Lung (tissue), 12 donors: ENCODE measurements around the gene GSAP. TPM values are rescaled to one million over a fixed set of nuclear protein-coding genes. Genes with fewer than 3 reads are reported as not detected.

ENCODE experiments used
- ATAC-seq: fragments of 200-7000 bp; cut with Tn5 transposase; one replicate; pipeline ENCODE4 v1.9.1; 2020; ENCODE audit warnings: moderate number of reproducible peaks; ENCODE audit not compliant: insufficient read depth, low FRiP score
- DNase-seq, 3 donors: peaks; one replicate each; pipeline ENCODE4 v3.0.0-alpha.2; 2013 to 2017
- H3K27ac ChIP-seq, 2 donors: one replicate each; pipeline ENCODE4 v1.5.1; 2013; ENCODE audit warnings: mild to moderate bottlenecking in 2 of 2, moderate library complexity in 2 of 2, control low read depth in 1 of 2, inconsistent platforms in 1 of 2, low read depth in 1 of 2, low read length in 1 of 2
- H3K27me3 ChIP-seq, 3 donors: one replicate each; pipeline ENCODE4 v1.5.1; 2013; ENCODE audit warnings: low read length in 2 of 3; ENCODE audit not compliant: control insufficient read depth in 3 of 3, insufficient read depth in 3 of 3
- H3K36me3 ChIP-seq, 4 donors: one replicate each; pipeline ENCODE4 v1.5.1; 2013; ENCODE audit warnings: low read length in 4 of 4, mild to moderate bottlenecking in 1 of 4, moderate library complexity in 1 of 4; ENCODE audit not compliant: control insufficient read depth in 4 of 4, insufficient read depth in 4 of 4
- H3K4me1 ChIP-seq, 5 donors: one replicate each; pipeline ENCODE4 v1.5.1; 2013; ENCODE audit warnings: low read length in 5 of 5, mild to moderate bottlenecking in 2 of 5, moderate library complexity in 1 of 5; ENCODE audit not compliant: control insufficient read depth in 5 of 5, insufficient read depth in 5 of 5
- H3K4me3 ChIP-seq: one replicate; pipeline ENCODE4 v1.5.1; 2013; ENCODE audit warnings: mild to moderate bottlenecking, control low read depth, moderate library complexity
- H3K9ac ChIP-seq, 2 donors: one replicate each; pipeline ENCODE4 v1.5.1; 2013; ENCODE audit warnings: low read length in 2 of 2, control low read depth in 1 of 2; ENCODE audit not compliant: insufficient read depth in 1 of 2
- H3K9me3 ChIP-seq, 4 donors: one replicate each; pipeline ENCODE4 v1.5.1; 2013; ENCODE audit warnings: low read length in 3 of 4, mild to moderate bottlenecking in 1 of 4, moderate library complexity in 1 of 4; ENCODE audit not compliant: control insufficient read depth in 4 of 4, insufficient read depth in 3 of 4
- WGBS, 2 donors: extraction: QIAGEN DNeasy Blood & Tissue Kit; methylation state at CpG; one replicate each; pipeline ENCODE4 v1.1.7; 2013; 5-methylcytosine and 5-hydroxymethylcytosine counted together
- polyA plus RNA-seq, 2 donors: library from polyadenylated mRNA; stranded (reverse); fragments of 200-250 nt; gene quantifications; one replicate each; pipeline ENCODE4 v1.2.1, GENCODE V29; 2013
- total RNA-seq, 2 donors: library from RNA; depleted of rRNA in 1 of 2; stranded (reverse); fragments of >200 nt in 1 of 2; gene quantifications; one replicate each; pipeline ENCODE4 v1.2.1, GENCODE V29; 2014 to 2021
- TF ChIP-seq, protein P1 (sequence below): IDR thresholded peaks from 2 replicates; pipeline ENCODE4 v1.5.1; 2012; ENCODE audit warnings: mild to moderate bottlenecking; ENCODE audit errors: control extremely low read depth, extremely low read depth
- donor health status: control.
- donor health status: control.
- donor health status: Bipolar disorder and iron deficiency.
- donor health status: healthy.
- donor health status: DM: yes; HTN: yes; CAD: no.

Gene GSAP
- total and polyA plus RNA-seq, 4 donors, result 26.4 to 99.3 (median 57.4) TPM

DNA sequence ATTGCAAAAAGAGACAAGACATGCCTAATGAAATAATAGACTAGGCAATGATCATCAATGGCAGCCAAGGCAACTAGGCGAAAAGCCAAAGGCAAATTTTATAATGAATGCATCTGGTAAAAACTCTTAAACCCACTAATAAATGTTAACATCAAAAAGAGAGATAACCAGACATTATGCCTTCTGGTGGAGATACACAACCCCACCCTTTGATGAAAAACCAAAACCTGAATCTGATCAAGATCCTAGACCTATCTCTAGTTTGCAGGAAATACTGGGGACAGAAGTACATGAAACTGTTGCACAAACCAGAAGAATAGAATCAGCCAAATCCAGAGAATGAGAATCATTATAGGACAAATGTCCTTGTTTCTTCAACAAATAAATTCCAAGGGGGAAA lies 22.0 kb upstream of the GSAP start:
- Histone ChIP-seq H3K36me3 (no peaks in the 10 kb centered on the region), H3K9me3 (no peaks in the 10 kb centered on the region), H3K27me3 (no peaks in the 10 kb centered on the region), H3K4me1 (no peaks in the 10 kb centered on the region), H3K9ac (no peak overlapping the region), H3K4me3 (no peak overlapping the region), H3K27ac (no peak overlapping the region)
- ATAC-seq (no peak), DNase-seq (no peak)
- WGBS, 2 donors, result 98 to 100% methylated on average over 1 of the region's 1 CpG
- TF ChIP-seq, protein P1, sequence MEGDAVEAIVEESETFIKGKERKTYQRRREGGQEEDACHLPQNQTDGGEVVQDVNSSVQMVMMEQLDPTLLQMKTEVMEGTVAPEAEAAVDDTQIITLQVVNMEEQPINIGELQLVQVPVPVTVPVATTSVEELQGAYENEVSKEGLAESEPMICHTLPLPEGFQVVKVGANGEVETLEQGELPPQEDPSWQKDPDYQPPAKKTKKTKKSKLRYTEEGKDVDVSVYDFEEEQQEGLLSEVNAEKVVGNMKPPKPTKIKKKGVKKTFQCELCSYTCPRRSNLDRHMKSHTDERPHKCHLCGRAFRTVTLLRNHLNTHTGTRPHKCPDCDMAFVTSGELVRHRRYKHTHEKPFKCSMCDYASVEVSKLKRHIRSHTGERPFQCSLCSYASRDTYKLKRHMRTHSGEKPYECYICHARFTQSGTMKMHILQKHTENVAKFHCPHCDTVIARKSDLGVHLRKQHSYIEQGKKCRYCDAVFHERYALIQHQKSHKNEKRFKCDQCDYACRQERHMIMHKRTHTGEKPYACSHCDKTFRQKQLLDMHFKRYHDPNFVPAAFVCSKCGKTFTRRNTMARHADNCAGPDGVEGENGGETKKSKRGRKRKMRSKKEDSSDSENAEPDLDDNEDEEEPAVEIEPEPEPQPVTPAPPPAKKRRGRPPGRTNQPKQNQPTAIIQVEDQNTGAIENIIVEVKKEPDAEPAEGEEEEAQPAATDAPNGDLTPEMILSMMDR, result no peak

DNA sequence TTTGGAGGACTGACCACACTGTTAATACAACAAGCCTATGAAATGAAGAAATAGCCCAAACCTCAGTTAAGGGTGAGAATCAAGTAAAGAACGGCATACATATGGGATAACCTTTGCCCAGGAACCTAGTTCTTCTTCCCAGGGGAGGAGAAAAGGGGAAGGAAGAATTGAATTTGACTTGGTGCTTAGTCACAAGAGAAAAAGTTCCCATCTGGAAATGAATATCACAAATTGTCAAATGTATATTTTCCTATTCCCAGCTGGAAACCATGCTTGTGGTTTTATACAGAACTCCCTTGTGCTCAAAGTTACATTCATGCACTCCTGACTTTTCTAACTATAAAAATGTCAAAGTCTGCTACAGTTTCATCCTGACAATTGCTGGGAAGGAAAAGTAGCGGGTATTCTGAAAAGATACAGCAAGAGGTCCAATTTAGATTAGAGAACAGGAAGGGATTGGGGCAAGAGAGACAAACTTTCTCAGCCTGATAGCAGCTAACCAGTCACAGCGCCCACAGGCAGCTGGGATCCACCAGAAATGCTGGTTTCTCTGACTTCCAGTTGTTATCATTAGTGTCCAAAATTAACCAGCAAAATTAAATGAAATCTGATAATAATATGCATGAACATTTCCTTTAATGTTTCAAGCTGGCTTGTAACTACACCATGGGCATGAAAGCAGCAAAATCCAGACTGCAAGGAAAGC lies 18.6 kb upstream of the GSAP start:
- Histone ChIP-seq H3K27me3 (no peaks in the 10 kb centered on the region), H3K4me1 (no peaks in the 10 kb centered on the region), H3K9me3 (no peaks in the 10 kb centered on the region), H3K27ac (no peak overlapping the region), H3K4me3 (no peak overlapping the region), H3K9ac (no peak overlapping the region), H3K36me3 (no peaks in the 10 kb centered on the region)
- 65 to 73% methylated on average over 3 of the region's 3 CpGs for WGBS, 2 donors
- DNase-seq (no peak), ATAC-seq (no peak)
- TF ChIP-seq, protein P1, result no peak

DNA sequence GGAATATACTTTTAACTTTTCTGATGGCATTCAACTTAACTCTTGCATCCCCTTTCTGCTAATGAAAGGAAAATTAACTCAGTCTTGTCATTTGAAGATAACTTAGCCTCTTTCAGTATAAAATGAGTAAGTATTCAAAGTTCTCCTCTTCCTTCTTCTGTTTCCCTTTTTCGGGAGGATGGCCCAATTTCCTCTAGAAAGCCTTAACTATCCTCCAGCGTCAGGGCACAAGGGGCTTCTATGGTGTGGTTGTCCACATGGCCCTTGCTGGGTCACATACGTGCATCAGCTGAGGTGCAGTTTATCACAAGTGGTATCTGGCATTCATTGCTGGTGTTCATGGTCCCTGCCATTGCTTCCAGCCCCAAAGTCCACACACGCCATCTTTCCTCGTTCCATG lies 17.8 kb upstream of the GSAP start:
- Histone ChIP-seq H3K27me3 (no peaks in the 10 kb centered on the region), H3K36me3 (no peaks in the 10 kb centered on the region), H3K4me1 (no peaks in the 10 kb centered on the region), H3K27ac (no peak overlapping the region), H3K9me3 (no peaks in the 10 kb centered on the region), H3K4me3 (no peak overlapping the region), H3K9ac (no peak overlapping the region)
- ATAC-seq (no peak), DNase-seq (no peak)
- TF ChIP-seq, protein P1, result no peak
- 44 to 85% methylated on average over 5 of the region's 5 CpGs for WGBS, 2 donors

DNA sequence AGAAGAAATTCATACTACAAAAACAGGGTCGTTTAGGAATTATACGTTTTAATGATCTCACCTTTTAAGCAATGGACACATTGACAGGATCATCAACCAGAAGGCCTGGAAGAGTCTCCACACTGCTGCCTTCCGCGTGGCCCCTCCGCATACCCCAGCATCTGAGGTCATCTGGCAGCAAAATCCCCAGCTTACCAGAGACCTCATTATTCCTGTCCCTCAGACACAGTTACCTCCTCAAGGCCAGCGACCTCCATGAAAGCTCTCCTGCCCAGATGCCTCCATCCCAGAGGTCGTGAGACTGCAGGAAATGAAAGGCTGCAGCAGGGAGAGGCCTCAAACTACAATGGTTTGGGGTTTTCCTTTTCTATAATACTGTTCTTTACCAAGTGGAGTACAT lies 14.8 kb upstream of the GSAP start:
- Histone ChIP-seq H3K4me1 (peaks cover 0 to 11% (median 2%) of the 10 kb centered on the region in 5 donors), H3K4me3 (no peak overlapping the region), H3K27ac (no peak overlapping the region), H3K36me3 (no peaks in the 10 kb centered on the region), H3K9me3 (no peaks in the 10 kb centered on the region), H3K9ac (no peak overlapping the region), H3K27me3 (no peaks in the 10 kb centered on the region)
- no peak for ATAC-seq
- TF ChIP-seq, protein P1, result no peak
- WGBS, 2 donors, result 86 to 87% methylated on average over 7 of the region's 7 CpGs
- no peak for DNase-seq
